ENCODE measurements around the gene DAB2IP. TPM values are rescaled to one million over a fixed set of nuclear protein-coding genes. Genes with fewer than 3 reads are reported as not detected.

Gene DAB2IP
- polyA plus RNA-seq, 1 donor (not counting 4 experiments of a cell fraction or from before 2014, with no cell fraction given) = 28.6 TPM

DNA sequence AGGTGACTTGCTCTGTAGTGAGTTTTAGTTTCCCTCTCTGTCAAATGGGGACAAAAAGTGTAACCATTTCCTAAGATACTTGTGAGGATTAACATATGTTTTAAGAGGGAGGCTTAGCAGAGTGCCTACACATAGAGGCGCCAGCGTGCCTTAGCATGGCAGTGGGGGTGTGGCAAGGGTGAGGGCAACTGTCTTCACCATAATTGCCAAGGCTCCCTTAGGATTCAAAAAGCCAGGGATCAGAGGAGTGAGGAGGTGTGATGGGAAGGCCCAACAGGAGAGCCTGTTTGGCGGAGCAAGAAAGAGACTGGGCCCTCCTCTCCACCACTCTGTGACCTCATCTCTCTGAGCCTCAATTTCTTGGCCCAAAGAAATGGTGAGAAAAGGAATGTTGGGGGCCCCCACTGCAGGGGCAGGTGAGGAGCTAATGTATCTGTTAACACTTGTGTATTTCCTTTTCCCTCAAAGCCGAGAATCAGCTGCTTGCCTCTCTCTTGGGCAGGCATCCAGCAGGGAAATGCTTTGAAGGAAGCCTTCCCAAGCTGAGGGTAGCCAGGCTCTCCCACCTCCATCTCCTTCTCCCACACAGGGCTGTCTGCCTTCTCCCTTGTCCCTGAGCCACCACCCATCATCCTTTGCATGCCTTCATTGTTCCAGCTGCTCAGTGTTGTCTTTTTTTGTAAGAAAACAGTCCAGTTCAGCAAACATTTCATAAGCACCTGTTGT lies 76.0 kb downstream of the DAB2IP start:
- FAIRE-seq (no peak), DNase-seq (ENCODE audit: low read depth, low spot score) (no peak)
- Histone ChIP-seq H3K27me3 (ENCODE audit: control insufficient read depth, extremely low read depth, insufficient read depth, low read length) (no peaks in the 10 kb centered on the region), H3K36me3 (ENCODE audit: control insufficient read depth in 2 of 2, extremely low read depth in 1 of 2, insufficient read depth in 2 of 2, low read length in 2 of 2) (peaks cover 6 to 10% of the 10 kb centered on the region in 2 experiments), H2AFZ (ENCODE audit: control insufficient read depth, low read length) (no peak overlapping the region), H3K4me1 (ENCODE audit: control insufficient read depth, extremely low read depth, insufficient read depth, low read length) (peaks cover 24% of the 10 kb centered on the region), H3K9me1 (ENCODE audit: control insufficient read depth, extremely low read depth, insufficient read depth, low read length) (peaks cover 7% of the 10 kb centered on the region), H3K9me3 (ENCODE audit: control insufficient read depth, low read depth, low read length) (no peaks in the 10 kb centered on the region), H4K20me1 (ENCODE audit: control insufficient read depth, extremely low read depth, insufficient read depth, low read length) (peaks cover 26% of the 10 kb centered on the region), H3K27ac (ENCODE audit: control insufficient read depth, insufficient read depth, low read length) (no peak overlapping the region), H3K79me2 (ENCODE audit: control insufficient read depth, insufficient read depth, low read length) (peaks cover 93% of the 10 kb centered on the region), H3K4me3 (ENCODE audit: control insufficient read depth in 2 of 3, extremely low read depth in 1 of 3, insufficient read depth in 2 of 3, low read depth in 1 of 3, low read length in 3 of 3) (no peak overlapping the region), H3K4me2 (ENCODE audit: control insufficient read depth, extremely low read depth, insufficient read depth, low read depth, low read length) (no peak overlapping the region), H3K9ac (ENCODE audit: control insufficient read depth, extremely low read depth, insufficient read depth, low read length) (no peak overlapping the region)
- TF ChIP-seq EZH2 (IDR thresholded peaks at IDR 0.05; ENCODE audit: low read length) = no peak
- TF ChIP-seq, protein P1, sequence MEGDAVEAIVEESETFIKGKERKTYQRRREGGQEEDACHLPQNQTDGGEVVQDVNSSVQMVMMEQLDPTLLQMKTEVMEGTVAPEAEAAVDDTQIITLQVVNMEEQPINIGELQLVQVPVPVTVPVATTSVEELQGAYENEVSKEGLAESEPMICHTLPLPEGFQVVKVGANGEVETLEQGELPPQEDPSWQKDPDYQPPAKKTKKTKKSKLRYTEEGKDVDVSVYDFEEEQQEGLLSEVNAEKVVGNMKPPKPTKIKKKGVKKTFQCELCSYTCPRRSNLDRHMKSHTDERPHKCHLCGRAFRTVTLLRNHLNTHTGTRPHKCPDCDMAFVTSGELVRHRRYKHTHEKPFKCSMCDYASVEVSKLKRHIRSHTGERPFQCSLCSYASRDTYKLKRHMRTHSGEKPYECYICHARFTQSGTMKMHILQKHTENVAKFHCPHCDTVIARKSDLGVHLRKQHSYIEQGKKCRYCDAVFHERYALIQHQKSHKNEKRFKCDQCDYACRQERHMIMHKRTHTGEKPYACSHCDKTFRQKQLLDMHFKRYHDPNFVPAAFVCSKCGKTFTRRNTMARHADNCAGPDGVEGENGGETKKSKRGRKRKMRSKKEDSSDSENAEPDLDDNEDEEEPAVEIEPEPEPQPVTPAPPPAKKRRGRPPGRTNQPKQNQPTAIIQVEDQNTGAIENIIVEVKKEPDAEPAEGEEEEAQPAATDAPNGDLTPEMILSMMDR (optimal IDR thresholded peaks at IDR 0.05 in 1 of 3, IDR thresholded peaks at IDR 0.05 in 1 of 3, conservative IDR thresholded peaks at IDR 0.05 in 1 of 3; ENCODE audit: extremely low read depth in 1 of 3, insufficient read depth in 2 of 3, low read length in 3 of 3) = no peak
- dilution Hi-C loops (cut with MboI; ENCODE audit: extremely low pct_ligation_motif_present, low sequenced_read_pairs) = no loop called here

- Histone ChIP-seq H3K4me2 (ENCODE audit: control insufficient read depth, extremely low read depth, insufficient read depth, low read depth, low read length) (no peak overlapping the region), H3K9ac (ENCODE audit: control insufficient read depth, extremely low read depth, insufficient read depth, low read length) (no peak overlapping the region), H3K27ac (ENCODE audit: control insufficient read depth, insufficient read depth, low read length) (no peak overlapping the region), H3K9me1 (ENCODE audit: control insufficient read depth, extremely low read depth, insufficient read depth, low read length) (peaks cover 9% of the 10 kb centered on the region), H2AFZ (ENCODE audit: control insufficient read depth, low read length) (no peak overlapping the region), H3K4me1 (ENCODE audit: control insufficient read depth, extremely low read depth, insufficient read depth, low read length) (peaks cover 27% of the 10 kb centered on the region), H4K20me1 (ENCODE audit: control insufficient read depth, extremely low read depth, insufficient read depth, low read length) (peaks cover 25% of the 10 kb centered on the region), H3K36me3 (ENCODE audit: control insufficient read depth in 2 of 2, extremely low read depth in 1 of 2, insufficient read depth in 2 of 2, low read length in 2 of 2) (peaks cover 2 to 6% of the 10 kb centered on the region in 2 experiments), H3K79me2 (ENCODE audit: control insufficient read depth, insufficient read depth, low read length) (peaks cover 92% of the 10 kb centered on the region), H3K9me3 (ENCODE audit: control insufficient read depth, low read depth, low read length) (no peaks in the 10 kb centered on the region), H3K27me3 (ENCODE audit: control insufficient read depth, extremely low read depth, insufficient read depth, low read length) (no peaks in the 10 kb centered on the region), H3K4me3 (ENCODE audit: control insufficient read depth in 2 of 3, extremely low read depth in 1 of 3, insufficient read depth in 2 of 3, low read depth in 1 of 3, low read length in 3 of 3) (no peak overlapping the region)
- no peak for TF ChIP-seq EZH2 (IDR thresholded peaks at IDR 0.05; ENCODE audit: low read length)
- TF ChIP-seq, protein P1 (optimal IDR thresholded peaks at IDR 0.05 in 1 of 3, IDR thresholded peaks at IDR 0.05 in 1 of 3, conservative IDR thresholded peaks at IDR 0.05 in 1 of 3; ENCODE audit: extremely low read depth in 1 of 3, insufficient read depth in 2 of 3, low read length in 3 of 3) = no peak
- no peak for FAIRE-seq
- no peak for DNase-seq (ENCODE audit: low read depth, low spot score)
- dilution Hi-C loops (cut with MboI; ENCODE audit: extremely low pct_ligation_motif_present, low sequenced_read_pairs) = no loop called here
These were observed 77.5 kb downstream of the DAB2IP start for GRCh38 chr9:121728916-121729315.
